HepG2 (cell line): Measurements from ENCODE around the gene TTC39B. TPM values are rescaled to one million over a fixed set of nuclear protein-coding genes. Genes with fewer than 3 reads are reported as not detected.

Experiments
- CBX5 ChIP-seq: sonication (generic); formaldehyde crosslinking; IDR thresholded peaks from 2 replicates; pipeline ENCODE4 v1.4.0; 2020; ENCODE audit warnings: missing genetic modification reagents, borderline replicate concordance
- DRAP1 ChIP-seq: IDR thresholded peaks from 2 replicates; pipeline ENCODE4 v1.6.1; 2016; ENCODE audit warnings: missing genetic modification reagents, missing compliant biosample characterization
- FOSL2 ChIP-seq: sonication (generic); formaldehyde crosslinking; IDR thresholded peaks from 2 replicates; pipeline ENCODE4 v1.4.0; 2020; ENCODE audit warnings: missing genetic modification reagents
- FOXA3 ChIP-seq: IDR thresholded peaks from 2 replicates; pipeline ENCODE4 v1.6.1; 2016; ENCODE audit warnings: missing genetic modification reagents, missing compliant biosample characterization
- HOMEZ ChIP-seq: IDR thresholded peaks from 2 replicates; pipeline ENCODE4 v1.6.1; 2016; ENCODE audit warnings: low read depth
- IRF1 ChIP-seq: sonication (generic); formaldehyde crosslinking; IDR thresholded peaks from 2 replicates; pipeline ENCODE4 v1.4.0; 2020; ENCODE audit warnings: low read depth, mild to moderate bottlenecking, missing genetic modification reagents
- NFE2 ChIP-seq: sonication (generic); formaldehyde crosslinking; IDR thresholded peaks from 2 replicates; pipeline ENCODE4 v1.4.0; 2020; ENCODE audit warnings: missing genetic modification reagents
- POGK ChIP-seq: sonication (generic); formaldehyde crosslinking; conservative IDR thresholded peaks from 2 replicates; pipeline ENCODE4 v1.8.0; 2022; ENCODE audit warnings: mild to moderate bottlenecking, moderate library complexity, missing genetic modification reagents
- SAP130 ChIP-seq: IDR thresholded peaks from 2 replicates; pipeline ENCODE4 v1.6.1; 2016; ENCODE audit warnings: low read depth
- SMC3 ChIP-seq: IDR thresholded peaks from 2 replicates; pipeline ENCODE4 v1.6.1; 2011; ENCODE audit warnings: low read length, improper control_type of control experiment
- SRSF1 ChIP-seq: fragments of 200-400 bp; formaldehyde crosslinking; optimal IDR thresholded peaks from 2 replicates; pipeline ENCODE3; 2017; ENCODE audit warnings: mild to moderate bottlenecking, low read depth, low read length, moderate library complexity
- TEAD3 ChIP-seq: optimal IDR thresholded peaks from 2 replicates; pipeline ENCODE3; 2016; ENCODE audit warnings: borderline replicate concordance
- TIGD3 ChIP-seq: sonication (generic); formaldehyde crosslinking; IDR thresholded peaks from 2 replicates; pipeline ENCODE4 v1.5.1; 2020; ENCODE audit warnings: mild to moderate bottlenecking, missing genetic modification reagents, borderline replicate concordance
- ZBTB1 ChIP-seq: sonication (generic); formaldehyde crosslinking; IDR thresholded peaks from 2 replicates; pipeline ENCODE4 v1.4.0; 2020; ENCODE audit warnings: missing genetic modification reagents, borderline replicate concordance
- ZGPAT ChIP-seq: IDR thresholded peaks from 2 replicates; pipeline ENCODE4 v1.6.1; 2016; ENCODE audit warnings: mild to moderate bottlenecking
- ZNF556 ChIP-seq: sonication (generic); formaldehyde crosslinking; IDR thresholded peaks from 2 replicates; pipeline ENCODE4 v1.4.0; 2020; ENCODE audit warnings: mild to moderate bottlenecking, missing genetic modification reagents, borderline replicate concordance
- ZNF570 ChIP-seq: sonication (generic); formaldehyde crosslinking; IDR thresholded peaks from 2 replicates; pipeline ENCODE4 v1.4.0; 2020; ENCODE audit warnings: mild to moderate bottlenecking, missing genetic modification reagents, borderline replicate concordance
- ZNF629 ChIP-seq: sonication (generic); formaldehyde crosslinking; conservative IDR thresholded peaks from 2 replicates; pipeline ENCODE4 v1.5.0; 2020; ENCODE audit warnings: missing genetic modification reagents
- ZNF678 ChIP-seq: sonication (generic); formaldehyde crosslinking; IDR thresholded peaks from 2 replicates; pipeline ENCODE4 v1.4.0; 2020; ENCODE audit warnings: mild to moderate bottlenecking, missing genetic modification reagents
- ZSCAN29 ChIP-seq: sonication (generic); formaldehyde crosslinking; conservative IDR thresholded peaks from 2 replicates; pipeline ENCODE4 v1.4.0; 2020; ENCODE audit warnings: mild to moderate bottlenecking, missing genetic modification reagents
- ZSCAN30 ChIP-seq: sonication (generic); formaldehyde crosslinking; IDR thresholded peaks from 2 replicates; pipeline ENCODE4 v1.5.0; 2020; ENCODE audit warnings: mild to moderate bottlenecking, missing genetic modification reagents
- ZSCAN31 ChIP-seq: sonication (generic); formaldehyde crosslinking; IDR thresholded peaks from 2 replicates; pipeline ENCODE4 v1.5.0; 2020; ENCODE audit warnings: low read depth, mild to moderate bottlenecking, missing genetic modification reagents
- polyA plus RNA-seq, 8 experiments: library from polyadenylated mRNA; depleted of rRNA in 3 of 8; stranded (reverse) in 7 of 8; unstranded in 1 of 8; fragments of >200 nt; fragmentation: Illumina TruSeq in 4 of 8; extraction: Trizol in 4 of 8; gene quantifications; 2 replicates each; pipeline versions ENCODE4 v1.2.1 to v1.2.3, GENCODE V29; 2011 to 2016; ENCODE audit warnings: low read depth in 4 of 8, missing spikeins in 1 of 8, mixed read lengths in 1 of 8; ENCODE audit not compliant: insufficient read depth in 1 of 8
- total RNA-seq, 5 experiments: library from RNA; depleted of rRNA; stranded (reverse); fragments of >200 nt; fragmentation: Illumina TruSeq; extraction: Trizol; gene quantifications; 2 replicates each; pipeline ENCODE4 v1.2.3, GENCODE V29; 2016; ENCODE audit warnings: low read depth in 1 of 5

The TTC39B gene
- total and polyA plus RNA-seq, 2 of the 13 experiments (the other 11 are each of a cell fraction or from before 2014, with no cell fraction given), result 14.3 to 19.4 TPM

GRCh38 chr9:15142878-15143534 is 164.0 kb downstream of the TTC39B start (continued):
- TF ChIP-seq ZNF556 (CRISPR knock-in tag) (no peak), SRSF1 (no peak), DRAP1 (no peak), ZSCAN29 (no peak), POGK (CRISPR knock-in tag) (no peak), ZNF629 (CRISPR knock-in tag) (no peak), IRF1 (CRISPR knock-in tag) (no peak), SMC3 (peak; percentile 83), ZSCAN30 (CRISPR knock-in tag) (no peak), ZNF570 (CRISPR knock-in tag) (no peak), SAP130 (no peak), HOMEZ (no peak), FOSL2 (CRISPR knock-in tag) (no peak), TIGD3 (CRISPR knock-in tag) (no peak), TEAD3 (peak; percentile 61), ZBTB1 (CRISPR knock-in tag) (no peak), NFE2 (no peak), CBX5 (CRISPR knock-in tag) (no peak), ZGPAT (0 out of 2 replicates have a peak, but pooled peaks have one; percentile 17), ZNF678 (no peak), FOXA3 (no peak), ZSCAN31 (no peak)
